ENCODE results near the gene BCAR1. TPM values are rescaled to one million over a fixed set of nuclear protein-coding genes. Genes with fewer than 3 reads are reported as not detected.
"Not testable (repeated sequence)": the region's sequence is repeated elsewhere in the genome, so short reads cannot be mapped to it uniquely, and the experiment has no call there.

The BCAR1 gene
- total RNA-seq, 1 donor from 2014 or later, result 75.4 TPM

- DNase-seq, result no peak
- ATAC-seq (ENCODE audit: poor library complexity), result no peak
- intact Hi-C loops (cut with DNase I), result loop anchor here (5.0 kb wide), 1 partner anchor 154 kb away; no protein-coding TSS in a partner anchor
These were observed 17.8 kb downstream of the BCAR1 start for GRCh38 chr16:75233611-75233938.

GRCh38 chr16:75231570-75231969 lies 19.9 kb downstream of the BCAR1 start:
- ATAC-seq (ENCODE audit: poor library complexity), result no peak

GRCh38 chr16:75230471-75231110 lies 20.8 kb downstream of the BCAR1 start:
- intact Hi-C loops (cut with DNase I), result loop anchor here (5.0 kb wide), 1 partner anchor 157 kb away; no protein-coding TSS in a partner anchor
- ATAC-seq (ENCODE audit: poor library complexity), result peak; percentile 18
- no peak for DNase-seq

More at GRCh38 chr16:75231570-75231969, 19.9 kb downstream of the BCAR1 start:
- DNase-seq, result no peak
- intact Hi-C loops (cut with DNase I), result loop anchor here (5.0 kb wide), 1 partner anchor 156 kb away; no protein-coding TSS in a partner anchor

GRCh38 chr16:75229172-75230031 lies 22.0 kb downstream of the BCAR1 start:
- ATAC-seq (ENCODE audit: poor library complexity) (no peak), DNase-seq (no peak)
- intact Hi-C loops (cut with DNase I), result loop anchor here (5.0 kb wide), 1 partner anchor 158 kb away; no protein-coding TSS in a partner anchor

GRCh38 chr16:75228143-75228976 lies 23.1 kb downstream of the BCAR1 start:
- intact Hi-C loops (cut with DNase I), result no loop called here
- no peak for DNase-seq
- no peak for ATAC-seq (ENCODE audit: poor library complexity)

- ATAC-seq (ENCODE audit: poor library complexity), result no peak
- intact Hi-C loops (cut with DNase I), result no loop called here
- no peak for DNase-seq
These were observed 23.9 kb downstream of the BCAR1 start for GRCh38 chr16:75227361-75228142.

GRCh38 chr16:75226550-75227360 lies 24.7 kb downstream of the BCAR1 start:
- DNase-seq (no peak), ATAC-seq (ENCODE audit: poor library complexity) (no peak)
- intact Hi-C loops (cut with DNase I), result no loop called here

- ATAC-seq (ENCODE audit: poor library complexity) (peak; percentile 7), DNase-seq (no peak)
- intact Hi-C loops (cut with DNase I), result loop anchor here (2.0 kb wide), 1 partner anchor 19 kb away; the partner anchor contains the start of gene CTRB2
These were observed 25.5 kb downstream of the BCAR1 start for GRCh38 chr16:75225678-75226515.

- no peak for DNase-seq
- intact Hi-C loops (cut with DNase I), result loop anchor here (2.0 kb wide), 1 partner anchor 18 kb away; the partner anchor contains the start of gene CTRB2
- ATAC-seq (ENCODE audit: poor library complexity), result no peak
These were observed 26.3 kb downstream of the BCAR1 start for GRCh38 chr16:75225092-75225491.

- DNase-seq (no peak), ATAC-seq (ENCODE audit: poor library complexity) (no peak)
- intact Hi-C loops (cut with DNase I), result loop anchor here (2.0 kb wide), 1 partner anchor 18 kb away; the partner anchor contains the start of gene CTRB2
These were observed 26.9 kb downstream of the BCAR1 start for GRCh38 chr16:75224306-75225082.

GRCh38 chr16:75223129-75223528 lies 28.3 kb downstream of the BCAR1 start:
- intact Hi-C loops (cut with DNase I); ATAC-seq (ENCODE audit: poor library complexity); DNase-seq: not testable (repeated sequence)

GRCh38 chr16:75222271-75222783 lies 29.1 kb downstream of the BCAR1 start:
- ATAC-seq (ENCODE audit: poor library complexity), result no peak
- no peak for DNase-seq
- intact Hi-C loops (cut with DNase I), result no loop called here

- intact Hi-C loops (cut with DNase I), result no loop called here
- ATAC-seq (ENCODE audit: poor library complexity) (no peak), DNase-seq (no peak)
These were observed 31.6 kb downstream of the BCAR1 start for GRCh38 chr16:75219838-75220237.

GRCh38 chr16:75219088-75219487 lies 32.3 kb downstream of the BCAR1 start:
- intact Hi-C loops (cut with DNase I), result no loop called here
- DNase-seq (no peak), ATAC-seq (ENCODE audit: poor library complexity) (no peak)

- intact Hi-C loops (cut with DNase I), result no loop called here
- DNase-seq (no peak), ATAC-seq (ENCODE audit: poor library complexity) (no peak)
These were observed 33.0 kb downstream of the BCAR1 start, which contains the start of gene CTRB1 for GRCh38 chr16:75218256-75219076. Gene CTRB1 (plus strand): TSS chr16:75218988. CDS start chr16:75219008, 20 bp downstream.

Data from Right ventricle myocardium superior (tissue), 1 donor.